HG02943 (cell line): Measurements from ENCODE around the gene ZNF688.
"Not testable (repeated sequence)": the region's sequence is repeated elsewhere in the genome, so short reads cannot be mapped to it uniquely, and the experiment has no call there.

Source experiments
- ATAC-seq: cut with Tn5 transposase; IDR thresholded peaks from one replicate; pipeline ENCODE4 v1.9.1; 2021; ENCODE audit warnings: mild to moderate bottlenecking, low read depth, moderate library complexity; ENCODE audit not compliant: unreplicated experiment

ZNF688 gene

DNA sequence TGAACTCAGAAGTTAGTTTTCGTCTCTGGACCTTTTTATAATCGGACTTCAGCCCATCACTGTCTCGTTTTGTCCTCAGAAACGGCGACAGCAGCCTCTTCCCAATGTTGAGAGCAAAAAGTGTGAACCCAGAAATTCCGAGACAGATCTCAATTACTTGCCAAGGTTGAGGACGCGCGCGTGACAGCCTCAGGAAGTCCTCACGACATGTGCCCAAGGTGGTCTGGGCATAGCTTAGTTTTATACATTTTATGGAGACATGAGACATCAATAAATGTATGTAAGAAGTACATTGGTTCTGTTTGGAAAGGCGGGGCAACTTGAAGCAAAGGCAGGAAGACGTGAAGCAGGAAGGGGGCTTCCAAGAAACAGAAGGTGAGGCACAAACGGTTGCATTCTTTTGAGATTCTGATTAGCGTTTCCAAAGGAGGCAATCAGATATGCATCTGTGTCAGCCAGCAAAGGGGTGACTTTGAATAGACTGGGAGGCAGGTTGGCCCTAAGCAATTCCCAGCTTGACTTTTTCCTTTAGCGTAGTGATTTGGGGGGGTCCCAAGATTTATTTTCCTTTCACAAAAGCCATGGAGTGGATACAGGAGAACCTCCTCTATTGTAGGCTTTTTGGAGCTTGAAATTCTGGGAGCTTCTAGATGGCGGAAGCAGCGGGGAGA lies 36.3 kb downstream of the ZNF688 start:
- peak; percentile 10 for ATAC-seq

DNA sequence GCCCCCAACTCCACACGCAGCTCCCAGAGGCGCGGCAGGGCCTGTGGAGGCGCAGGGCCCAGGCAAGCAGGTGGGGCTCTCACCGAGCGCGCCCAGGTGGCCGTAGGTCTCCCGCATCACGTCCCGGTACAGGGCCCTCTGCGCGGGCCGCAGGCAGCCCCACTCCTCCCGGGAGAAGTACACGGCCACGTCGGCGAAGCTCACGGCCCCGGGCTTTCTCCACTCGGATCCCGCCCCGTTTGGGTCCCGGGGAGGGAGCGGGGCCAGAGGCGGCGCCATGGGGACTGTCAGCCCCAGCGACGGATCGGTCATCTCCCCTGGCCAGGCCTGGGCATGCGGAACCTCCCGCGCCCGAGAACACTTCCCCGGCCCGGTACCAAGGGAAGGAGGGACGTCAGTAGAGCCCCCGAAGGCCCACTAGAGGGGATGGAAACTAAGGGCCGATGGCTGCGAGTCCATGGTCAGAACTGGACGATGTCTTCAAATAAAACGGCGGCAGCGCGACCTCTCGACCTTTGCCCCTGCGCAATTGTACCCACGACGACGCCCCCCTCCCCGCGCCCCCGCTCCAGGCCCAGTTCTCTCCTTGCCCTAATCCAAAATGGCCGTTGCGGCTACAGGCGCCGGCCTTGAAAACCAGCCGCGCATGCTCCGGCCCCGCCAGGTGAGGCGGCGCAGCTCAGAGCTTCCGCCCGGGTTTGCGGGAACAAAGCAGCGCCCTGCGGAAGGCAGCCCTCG lies 37.0 kb downstream of the ZNF688 start, which contains the start of gene ZNF747:
TSS of gene ZNF747 (minus strand) at position 491 of the 738 bp plus-strand sequence. CDS start at position 312, 179 bp downstream.
- peak; percentile 60 for ATAC-seq

DNA sequence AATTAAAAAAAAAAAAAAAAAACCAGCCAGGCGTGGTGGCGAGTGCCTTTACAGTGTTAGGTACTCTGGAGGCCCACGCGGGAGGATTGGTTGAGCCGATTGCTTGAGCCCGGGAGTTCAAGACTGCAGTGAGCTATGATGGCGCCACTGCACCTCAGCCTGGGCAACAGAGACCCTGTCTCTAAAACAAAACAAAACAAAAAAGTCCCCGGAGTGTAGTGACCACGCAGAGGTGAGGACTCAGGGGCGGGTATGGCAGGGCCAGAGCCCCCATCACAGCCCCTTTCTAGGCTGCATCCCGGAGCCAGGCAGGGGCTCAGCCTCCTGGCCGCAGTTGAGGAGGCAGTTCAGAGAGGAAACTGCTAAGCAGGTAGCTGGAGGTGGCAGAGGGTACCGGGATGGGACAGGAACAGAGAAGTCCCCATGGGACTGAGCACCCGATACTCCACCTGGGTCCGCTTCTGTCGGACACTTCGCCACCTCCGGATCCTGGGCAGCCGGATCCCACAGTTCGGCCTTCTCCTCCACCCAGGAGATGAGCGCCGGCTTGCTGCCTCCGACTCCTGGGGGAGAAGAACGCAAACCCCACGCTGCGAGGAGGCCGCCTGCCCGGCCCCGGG lies 37.7 kb downstream of the ZNF688 start:
- peak; percentile 10 for ATAC-seq

- ATAC-seq = no peak
These were observed 38.4 kb downstream of the ZNF688 start for GRCh38 chr16:30533146-30533522.

DNA sequence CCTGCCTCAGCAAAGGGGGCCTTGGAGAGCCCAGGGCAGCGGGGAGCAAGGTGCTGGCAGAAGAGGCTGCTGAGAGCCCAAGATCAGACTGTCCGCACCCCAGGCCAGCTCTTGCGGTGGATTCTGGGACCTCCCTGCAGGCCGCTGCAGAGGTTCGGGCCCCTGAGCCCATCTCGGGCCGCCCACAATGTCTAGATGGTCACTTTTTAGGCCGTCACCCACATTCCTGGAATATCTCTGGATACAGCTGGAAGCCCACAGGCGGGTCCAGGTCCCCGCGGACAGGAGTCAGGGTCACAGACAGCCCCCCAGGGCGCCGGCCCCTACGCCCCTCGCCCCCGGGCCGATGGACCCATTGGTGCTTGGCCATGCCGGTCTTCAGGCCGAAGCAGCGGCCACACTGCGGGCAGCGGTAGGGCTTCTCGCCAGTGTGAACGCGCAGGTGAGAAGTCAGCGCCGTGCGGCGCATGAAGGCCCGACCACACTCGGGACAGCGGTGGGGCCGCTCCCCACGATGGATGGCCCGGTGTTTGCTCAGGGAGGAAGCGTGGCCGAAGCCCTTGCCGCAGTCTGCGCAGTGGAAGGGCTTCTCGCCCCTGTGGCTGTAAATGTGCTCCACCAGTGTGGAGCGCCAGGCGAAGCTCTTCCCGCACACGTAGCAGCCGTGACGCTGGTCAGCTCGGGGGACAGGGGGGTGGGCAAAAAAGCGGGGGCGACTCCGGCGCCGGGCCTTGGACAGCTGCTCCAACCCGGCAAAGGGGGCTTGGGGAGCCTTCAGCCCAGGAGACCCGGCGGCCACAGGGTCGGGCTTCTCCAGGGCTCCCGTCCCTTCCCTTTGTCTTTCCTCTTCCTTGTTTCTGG lies 39.0 kb downstream of the ZNF688 start:
- ATAC-seq = no peak

- ATAC-seq = no peak
These were observed 41.1 kb downstream of the ZNF688 start for GRCh38 chr16:30530163-30531037.

GRCh38 chr16:30528799-30529457 lies 42.6 kb downstream of the ZNF688 start:
- no peak for ATAC-seq

DNA sequence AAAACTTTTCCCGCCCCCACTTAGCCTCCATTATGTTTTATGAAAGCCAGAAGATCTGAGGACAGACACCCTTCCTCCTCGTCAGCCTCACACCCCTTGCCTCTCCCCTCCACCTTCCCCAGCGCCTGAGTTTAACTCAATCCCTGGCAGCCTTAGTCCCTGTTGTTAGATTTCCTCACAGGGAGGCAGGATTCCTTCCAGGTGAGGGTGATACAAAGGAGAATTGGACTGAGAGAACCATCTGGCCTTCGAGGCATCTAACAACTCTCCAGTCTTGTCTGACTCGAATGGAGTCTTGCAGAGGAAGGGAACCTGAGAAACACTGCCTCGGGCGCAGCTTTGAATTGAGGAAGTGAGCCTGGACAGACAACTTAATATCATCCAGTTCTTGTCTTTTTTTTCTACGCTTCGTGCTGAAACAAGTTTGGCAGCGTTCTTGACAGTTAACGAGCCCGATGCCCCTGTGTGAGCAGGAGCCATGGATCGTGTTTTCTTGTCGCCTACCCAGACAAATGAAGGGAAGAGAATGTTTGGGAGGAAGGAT lies 43.8 kb downstream of the ZNF688 start:
- no peak for ATAC-seq

DNA sequence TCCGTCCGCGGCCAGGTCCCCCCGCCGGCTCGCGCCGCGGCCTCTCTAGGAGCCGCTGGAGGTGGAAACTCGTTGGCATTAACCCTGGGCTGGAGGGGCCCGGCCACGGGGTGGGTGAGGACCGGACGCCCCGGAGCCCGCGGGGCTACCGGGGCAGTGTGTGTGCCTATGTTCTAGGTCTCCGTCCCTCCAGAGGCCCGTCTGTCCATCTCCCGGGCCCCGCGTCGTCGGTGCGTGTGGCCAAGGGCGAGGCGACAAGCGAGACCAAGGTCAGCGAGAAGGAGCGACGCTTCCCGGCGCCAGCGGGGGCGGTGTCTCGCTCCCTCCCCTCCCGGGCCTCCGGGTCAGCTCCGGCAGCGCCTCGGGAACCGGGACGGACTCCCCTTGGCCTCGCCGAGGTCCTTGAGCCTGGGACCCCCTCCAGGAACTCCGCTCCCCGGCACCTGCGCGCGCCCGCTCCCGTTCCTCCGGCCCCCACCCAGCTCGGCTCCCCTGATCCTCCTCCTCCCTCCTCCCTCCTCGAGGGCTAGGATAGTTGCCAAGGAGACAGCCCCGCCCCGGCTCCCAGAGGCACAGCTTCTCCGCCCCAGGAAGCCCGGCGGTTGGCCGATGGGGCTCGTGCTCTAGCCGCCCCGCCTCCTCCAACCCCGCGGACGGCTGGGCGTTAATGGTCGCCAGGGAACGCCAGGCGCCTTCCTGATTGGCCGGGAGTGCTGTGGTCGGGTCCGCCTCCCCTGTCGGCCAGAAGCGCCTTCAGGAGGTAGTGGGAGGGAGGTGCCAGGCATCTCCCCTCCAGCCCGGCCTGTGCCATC lies 44.5 kb downstream of the ZNF688 start:
- ATAC-seq = peak; percentile 67

DNA sequence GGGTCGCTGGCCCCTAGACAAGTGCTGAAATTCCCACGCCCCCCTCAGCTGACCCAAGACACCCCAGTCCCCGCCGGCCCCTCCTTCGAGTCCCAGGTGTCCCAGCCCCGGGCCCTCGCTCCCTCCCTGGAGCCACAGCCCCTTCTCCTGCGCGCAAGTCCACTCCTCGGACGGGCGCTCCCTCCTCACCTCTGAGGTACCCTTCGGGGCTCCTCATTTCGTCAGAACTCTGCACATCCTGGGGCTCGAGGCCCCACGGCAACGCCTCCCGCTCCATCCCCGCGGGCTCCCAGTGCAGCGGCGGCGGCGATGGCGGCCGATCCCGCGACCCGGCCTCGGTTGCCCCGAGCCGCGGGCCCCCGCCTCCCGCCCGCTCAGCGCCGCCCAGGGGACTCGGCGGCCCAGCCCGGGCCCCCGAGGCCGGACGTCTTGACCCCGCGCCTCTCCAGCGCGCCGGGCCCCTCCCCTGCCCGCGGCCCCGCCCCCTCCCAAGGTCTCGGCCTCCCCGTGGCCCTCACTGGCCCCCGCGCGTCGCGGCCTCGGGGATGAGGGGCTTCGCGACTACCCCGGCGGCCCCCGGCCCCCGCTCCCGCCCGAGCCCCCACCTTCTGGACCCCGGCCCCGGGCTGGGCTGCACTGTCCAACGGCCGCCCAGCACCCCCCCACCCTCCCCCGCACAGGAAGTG lies 45.2 kb downstream of the ZNF688 start, which contains the start of gene ZNF768:
TSS of gene ZNF768 (minus strand) at position 430 of the 686 bp plus-strand sequence. CDS start at position 277, 153 bp downstream.
- peak; percentile 17 for ATAC-seq

DNA sequence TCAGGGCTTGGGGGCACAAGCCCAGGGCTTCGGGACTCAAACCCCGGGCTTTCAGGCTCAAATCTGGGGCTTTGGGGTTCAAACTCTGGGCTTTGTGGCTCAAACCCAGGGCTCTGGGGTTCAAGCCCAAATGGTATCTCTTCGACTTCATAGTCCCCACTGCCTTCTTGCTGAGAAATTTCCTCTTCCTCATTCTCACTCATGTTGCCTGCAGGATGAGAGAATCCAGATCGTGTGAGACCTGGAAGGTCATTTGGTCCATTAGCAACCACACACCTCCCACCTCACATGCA lies 45.7 kb downstream of the ZNF688 start:
- no peak for ATAC-seq

DNA sequence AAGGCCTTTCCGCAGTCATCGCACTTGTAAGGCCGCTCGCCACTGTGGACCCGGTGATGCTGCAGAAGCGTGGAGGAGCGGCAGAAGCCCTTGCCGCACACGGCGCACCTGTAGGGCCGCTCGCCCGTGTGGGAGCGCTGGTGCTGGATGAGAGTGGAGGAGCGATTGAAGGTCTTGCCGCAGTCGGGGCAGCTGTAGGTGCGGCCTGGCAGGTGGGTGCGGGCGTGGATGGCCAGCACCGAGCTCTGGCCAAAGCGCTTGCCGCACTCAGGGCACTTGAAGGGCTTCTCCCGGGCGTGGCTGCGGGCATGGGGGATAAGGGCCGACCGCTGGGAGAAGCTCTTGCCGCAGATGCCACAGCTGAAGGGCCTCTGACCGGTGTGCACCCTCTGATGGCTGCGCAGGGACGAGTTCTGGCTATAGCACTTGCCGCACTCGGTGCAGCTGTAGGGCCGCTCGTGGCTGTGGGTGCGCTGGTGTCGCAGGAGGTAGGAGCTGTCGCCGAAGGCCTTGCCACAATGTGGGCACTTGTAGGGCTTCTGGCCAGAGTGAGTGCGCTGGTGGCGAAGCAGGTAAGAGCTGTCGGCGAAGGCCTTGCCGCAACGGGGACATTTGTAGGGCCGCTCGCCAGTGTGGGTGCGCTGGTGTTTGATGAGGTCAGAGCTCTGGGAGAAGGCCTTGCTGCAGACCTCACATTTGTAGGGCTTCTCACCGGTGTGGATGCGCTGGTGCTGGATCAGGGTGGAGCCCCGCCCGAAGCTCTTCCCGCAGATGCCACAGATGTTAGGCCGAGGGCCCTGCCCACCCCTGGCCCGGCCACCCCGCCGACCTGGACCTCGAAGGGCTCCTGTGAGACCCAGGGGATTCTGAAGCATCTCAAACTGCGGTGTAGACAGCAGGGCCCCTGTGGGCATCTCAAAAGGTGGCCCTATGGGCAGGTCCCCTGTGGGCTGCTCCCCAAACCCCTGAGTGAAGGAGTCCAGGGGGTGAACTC lies 46.6 kb downstream of the ZNF688 start:
- no peak for ATAC-seq

- ATAC-seq = no peak
These were observed 47.5 kb downstream of the ZNF688 start for GRCh38 chr16:30523768-30524574.

DNA sequence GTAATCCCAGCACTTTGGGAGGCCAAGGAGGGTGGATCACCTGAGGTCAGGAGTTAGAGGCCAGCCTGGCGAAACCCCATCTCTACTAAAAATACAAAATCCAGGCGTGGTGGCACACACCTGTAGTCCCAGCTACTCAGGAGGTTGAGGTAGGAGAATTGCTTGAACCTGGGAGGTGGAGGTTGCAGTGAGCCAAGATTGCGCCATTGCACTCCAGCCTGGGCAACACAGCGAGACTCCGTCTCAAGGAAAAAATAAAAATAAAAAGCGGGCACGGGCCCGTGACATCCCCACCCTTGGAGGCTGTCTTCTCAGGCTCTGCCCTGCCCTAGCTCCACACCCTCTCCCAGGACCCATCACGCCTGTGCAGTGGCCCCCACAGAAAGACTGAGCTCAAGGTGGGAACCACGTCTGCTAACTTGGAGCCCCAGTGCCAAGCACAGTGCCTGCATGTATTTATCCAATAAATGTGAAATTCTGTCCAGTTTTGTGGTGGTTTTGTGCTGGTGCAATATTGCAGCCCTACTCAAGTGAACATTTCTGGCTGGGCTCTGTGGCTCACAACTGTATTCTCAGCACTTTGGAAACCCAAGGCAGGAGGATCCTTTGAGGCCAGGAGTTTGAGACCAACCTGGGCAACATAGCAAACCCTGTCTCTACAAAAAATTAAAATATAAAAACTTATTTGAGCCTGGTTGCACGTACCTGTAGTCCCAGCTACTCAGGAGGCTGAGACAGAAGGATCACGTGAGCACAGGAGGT lies 48.6 kb downstream of the ZNF688 start:
- ATAC-seq = not testable (repeated sequence)
